ENCODE results near the gene SMOC1.
A peak's percentile ranks its signal among the peaks of the same experiment; 100 is the strongest.

SMOC1 gene

GRCh38 chr14:69861025-69861569, 18.1 kb upstream of the SMOC1 start:
- Histone ChIP-seq H3K23ac (ENCODE audit: low read depth, low read length, poor library complexity) (no peak overlapping the region), H2BK120ac (ENCODE audit: low read depth, low read length) (no peak overlapping the region), H2AK5ac (ENCODE audit: low read depth, low read length) (no peak overlapping the region), H3K18ac (ENCODE audit: low read length) (no peak overlapping the region), H3K14ac (ENCODE audit: low read length) (no peak overlapping the region), H4K8ac (ENCODE audit: low read depth, low read length) (no peak overlapping the region), H2BK5ac (ENCODE audit: low read length) (no peak overlapping the region), H3K4me3 (ENCODE audit: low read length in 2 of 2) (no peak overlapping the region), H2BK15ac (ENCODE audit: low read length) (peak overlapping the region; percentile 19), H3K4me1 (ENCODE audit: control insufficient read depth in 2 of 2, insufficient read depth in 1 of 2, low read depth in 1 of 2, low read length in 2 of 2) (peaks cover 7 to 19% of the 10 kb centered on the region in 2 donors), H3K9ac (ENCODE audit: low read depth, low read length, poor library complexity) (no peak overlapping the region), H4K91ac (ENCODE audit: low read depth, low read length, poor library complexity) (no peak overlapping the region), H3K79me1 (ENCODE audit: low read depth, low read length) (no peaks in the 10 kb centered on the region), H3K9me3 (replicated peaks in 1 of 2; ENCODE audit: control insufficient read depth in 2 of 2, insufficient read depth in 1 of 2, low read depth in 1 of 2, low read length in 2 of 2) (peaks cover 13 to 15% of the 10 kb centered on the region in 2 donors), H3K36me3 (replicated peaks in 1 of 2; ENCODE audit: control insufficient read depth in 2 of 2, insufficient read depth in 2 of 2, low read length in 2 of 2) (no peaks in the 10 kb centered on the region), H3K27ac (replicated peaks; ENCODE audit: low read length) (no peak overlapping the region), H3K4me2 (ENCODE audit: insufficient read depth, low read length, poor library complexity, severe bottlenecking) (no peak overlapping the region), H3K4ac (ENCODE audit: low read length) (no peak overlapping the region), H2AFZ (ENCODE audit: low read length) (no peak overlapping the region), H2BK12ac (ENCODE audit: low read length) (no peak overlapping the region), H3K27me3 (ENCODE audit: control insufficient read depth in 3 of 3, insufficient read depth in 3 of 3, low read depth in 1 of 3, low read length in 3 of 3) (peaks cover 0 to 41% (median 0%) of the 10 kb centered on the region in 3 experiments)
- WGBS, 2 donors (ENCODE audit: extremely low coverage in 2 of 2, insufficient read length in 2 of 2, insufficient replicate concordance in 1 of 2), result no CpG with 5 or more reads among the region's 3 CpGs
- no peak for DNase-seq (ENCODE audit: low spot score)

GRCh38 chr14:69863083-69863482, 16.1 kb upstream of the SMOC1 start:
- H3K18ac ChIP-seq (ENCODE audit: low read length), result peak overlapping the region; percentile 4
- H2BK5ac ChIP-seq (ENCODE audit: low read length), result peak overlapping the region; percentile 45
- H3K4ac ChIP-seq (ENCODE audit: low read length), result peak overlapping the region; percentile 27
- H3K14ac ChIP-seq (ENCODE audit: low read length), result no peak overlapping the region
- peaks cover 0 to 47% (median 0%) of the 10 kb centered on the region in 3 experiments for H3K27me3 ChIP-seq (ENCODE audit: control insufficient read depth in 3 of 3, insufficient read depth in 3 of 3, low read depth in 1 of 3, low read length in 3 of 3)
- H3K23ac ChIP-seq (ENCODE audit: low read depth, low read length, poor library complexity), result no peak overlapping the region
- H3K9ac ChIP-seq (ENCODE audit: low read depth, low read length, poor library complexity), result no peak overlapping the region
- H2BK12ac ChIP-seq (ENCODE audit: low read length), result no peak overlapping the region
- no peak for DNase-seq (ENCODE audit: low spot score)
- H2AFZ ChIP-seq (ENCODE audit: low read length), result no peak overlapping the region
- H3K4me1 ChIP-seq (ENCODE audit: control insufficient read depth in 2 of 2, insufficient read depth in 1 of 2, low read depth in 1 of 2, low read length in 2 of 2), result peaks cover 7 to 19% of the 10 kb centered on the region in 2 donors
- no peak overlapping the region for H3K4me2 ChIP-seq (ENCODE audit: insufficient read depth, low read length, poor library complexity, severe bottlenecking)
- H3K36me3 ChIP-seq (replicated peaks in 1 of 2; ENCODE audit: control insufficient read depth in 2 of 2, insufficient read depth in 2 of 2, low read length in 2 of 2), result no peaks in the 10 kb centered on the region
- no peaks in the 10 kb centered on the region for H3K79me1 ChIP-seq (ENCODE audit: low read depth, low read length)
- H3K27ac ChIP-seq (replicated peaks; ENCODE audit: low read length), result no peak overlapping the region
- no peak overlapping the region for H2AK5ac ChIP-seq (ENCODE audit: low read depth, low read length)
- no CpG with 5 or more reads among the region's 4 CpGs for WGBS, 2 donors (ENCODE audit: extremely low coverage in 2 of 2, insufficient read length in 2 of 2, insufficient replicate concordance in 1 of 2)
- H3K9me3 ChIP-seq (replicated peaks in 1 of 2; ENCODE audit: control insufficient read depth in 2 of 2, insufficient read depth in 1 of 2, low read depth in 1 of 2, low read length in 2 of 2), result peaks cover 17 to 20% of the 10 kb centered on the region in 2 donors
- peak overlapping the region; percentile 30 for H2BK15ac ChIP-seq (ENCODE audit: low read length)
- no peak overlapping the region for H4K8ac ChIP-seq (ENCODE audit: low read depth, low read length)
- H3K4me3 ChIP-seq (ENCODE audit: low read length in 2 of 2), result no peak overlapping the region
- no peak overlapping the region for H2BK120ac ChIP-seq (ENCODE audit: low read depth, low read length)
- no peak overlapping the region for H4K91ac ChIP-seq (ENCODE audit: low read depth, low read length, poor library complexity)

DNA sequence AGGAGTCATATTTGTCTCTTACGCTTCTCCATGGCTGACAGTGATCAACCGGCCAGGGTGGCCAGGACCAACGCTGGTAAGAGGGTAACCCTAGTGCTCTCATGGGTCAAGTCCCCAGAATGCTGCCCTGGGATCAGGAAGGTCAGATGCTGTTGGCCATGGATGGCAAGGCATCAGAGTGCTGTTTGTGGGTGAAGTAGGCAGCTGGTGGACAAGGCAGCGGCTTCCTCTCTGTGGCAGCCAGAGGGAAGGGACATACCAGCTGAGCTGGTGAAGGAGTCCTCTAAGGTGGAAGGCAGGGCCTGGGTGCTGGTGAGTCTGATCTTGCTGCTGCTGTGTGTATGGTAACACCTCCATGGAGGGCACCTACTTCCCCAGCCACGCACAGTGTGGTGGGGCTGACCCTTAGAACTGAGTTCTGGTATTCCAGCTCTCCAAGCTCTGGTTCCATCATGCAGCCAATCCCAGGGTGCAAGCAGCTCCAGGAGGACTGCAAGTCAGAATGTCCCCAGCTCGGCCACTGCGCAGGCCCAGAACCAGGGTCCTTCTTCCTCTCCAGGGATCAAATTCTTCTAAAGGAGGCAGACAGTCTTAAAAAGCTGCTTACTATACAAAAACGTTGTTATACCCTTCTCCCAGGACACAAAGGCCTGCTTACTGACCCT, 13.4 kb upstream of the SMOC1 start:
- DNase-seq (ENCODE audit: low spot score), result no peak
- Histone ChIP-seq H3K4ac (ENCODE audit: low read length) (no peak overlapping the region), H2BK12ac (ENCODE audit: low read length) (no peak overlapping the region), H3K4me1 (ENCODE audit: control insufficient read depth in 2 of 2, insufficient read depth in 1 of 2, low read depth in 1 of 2, low read length in 2 of 2) (peaks cover 0 to 5% of the 10 kb centered on the region in 2 donors), H3K4me3 (ENCODE audit: low read length in 2 of 2) (no peak overlapping the region), H3K9ac (ENCODE audit: low read depth, low read length, poor library complexity) (no peak overlapping the region), H3K9me3 (replicated peaks in 1 of 2; ENCODE audit: control insufficient read depth in 2 of 2, insufficient read depth in 1 of 2, low read depth in 1 of 2, low read length in 2 of 2) (peaks cover 17 to 32% of the 10 kb centered on the region in 2 donors), H2AK5ac (ENCODE audit: low read depth, low read length) (peak overlapping the region; percentile 2), H4K8ac (ENCODE audit: low read depth, low read length) (peak overlapping the region; percentile 17), H3K14ac (ENCODE audit: low read length) (no peak overlapping the region), H2BK120ac (ENCODE audit: low read depth, low read length) (no peak overlapping the region), H3K18ac (ENCODE audit: low read length) (peak overlapping the region; percentile 29), H3K79me1 (ENCODE audit: low read depth, low read length) (no peaks in the 10 kb centered on the region), H4K91ac (ENCODE audit: low read depth, low read length, poor library complexity) (no peak overlapping the region), H3K36me3 (replicated peaks in 1 of 2; ENCODE audit: control insufficient read depth in 2 of 2, insufficient read depth in 2 of 2, low read length in 2 of 2) (no peaks in the 10 kb centered on the region), H2BK5ac (ENCODE audit: low read length) (no peak overlapping the region), H3K27me3 (ENCODE audit: control insufficient read depth in 3 of 3, insufficient read depth in 3 of 3, low read depth in 1 of 3, low read length in 3 of 3) (peaks cover 0 to 31% (median 0%) of the 10 kb centered on the region in 3 experiments), H3K27ac (replicated peaks; ENCODE audit: low read length) (peak overlapping the region; percentile 13), H2BK15ac (ENCODE audit: low read length) (peak overlapping the region; percentile 17), H2AFZ (ENCODE audit: low read length) (no peak overlapping the region), H3K23ac (ENCODE audit: low read depth, low read length, poor library complexity) (peak overlapping the region; percentile 12), H3K4me2 (ENCODE audit: insufficient read depth, low read length, poor library complexity, severe bottlenecking) (no peak overlapping the region)
- WGBS, 2 donors (ENCODE audit: extremely low coverage in 2 of 2, insufficient read length in 2 of 2, insufficient replicate concordance in 1 of 2), result no CpG with 5 or more reads among the region's 8 CpGs

DNA sequence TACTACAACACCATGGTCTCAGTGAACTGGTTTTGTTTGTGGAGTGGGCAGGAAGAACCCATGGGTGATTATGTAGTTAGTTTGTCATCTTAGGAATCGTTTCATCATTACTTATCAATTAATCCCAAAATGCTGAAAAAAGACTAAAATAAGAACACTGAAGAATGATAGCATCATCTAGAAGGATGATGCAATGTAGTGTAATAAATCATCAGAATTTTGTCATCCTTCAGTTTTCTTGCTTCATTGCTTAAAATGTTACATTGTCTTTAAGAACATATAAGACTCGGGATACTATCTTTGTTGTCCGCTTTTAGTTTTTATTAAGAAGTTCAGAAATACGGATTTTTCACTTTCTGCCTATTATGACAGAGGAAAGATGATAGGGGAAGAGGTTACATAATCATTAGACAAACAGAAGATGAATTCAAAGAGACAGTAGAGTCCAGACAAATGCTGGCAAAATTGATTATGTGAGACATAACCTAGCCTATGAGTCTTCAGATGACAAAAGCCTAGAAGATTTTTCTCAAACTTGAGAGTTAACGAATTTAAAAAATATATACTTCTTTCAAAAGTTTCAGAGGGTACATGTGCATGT, 10.8 kb upstream of the SMOC1 start:
- no CpG with 5 or more reads among the region's 5 CpGs for WGBS, 2 donors (ENCODE audit: extremely low coverage in 2 of 2, insufficient read length in 2 of 2, insufficient replicate concordance in 1 of 2)

More for the DNA sequence above, 10.8 kb upstream of the SMOC1 start:
- Histone ChIP-seq H3K23ac (ENCODE audit: low read depth, low read length, poor library complexity) (no peak overlapping the region), H3K14ac (ENCODE audit: low read length) (no peak overlapping the region), H3K79me1 (ENCODE audit: low read depth, low read length) (no peaks in the 10 kb centered on the region), H2BK15ac (ENCODE audit: low read length) (no peak overlapping the region), H2BK5ac (ENCODE audit: low read length) (no peak overlapping the region), H3K4me3 (ENCODE audit: low read length in 2 of 2) (no peak overlapping the region), H3K4ac (ENCODE audit: low read length) (no peak overlapping the region), H2BK120ac (ENCODE audit: low read depth, low read length) (no peak overlapping the region), H3K36me3 (replicated peaks in 1 of 2; ENCODE audit: control insufficient read depth in 2 of 2, insufficient read depth in 2 of 2, low read length in 2 of 2) (no peaks in the 10 kb centered on the region), H3K27ac (replicated peaks; ENCODE audit: low read length) (no peak overlapping the region), H2AFZ (ENCODE audit: low read length) (no peak overlapping the region), H3K9me3 (replicated peaks in 1 of 2; ENCODE audit: control insufficient read depth in 2 of 2, insufficient read depth in 1 of 2, low read depth in 1 of 2, low read length in 2 of 2) (peaks cover 17 to 32% of the 10 kb centered on the region in 2 donors), H2BK12ac (ENCODE audit: low read length) (no peak overlapping the region), H3K18ac (ENCODE audit: low read length) (no peak overlapping the region), H3K4me2 (ENCODE audit: insufficient read depth, low read length, poor library complexity, severe bottlenecking) (no peak overlapping the region), H3K27me3 (ENCODE audit: control insufficient read depth in 3 of 3, insufficient read depth in 3 of 3, low read depth in 1 of 3, low read length in 3 of 3) (peaks cover 0 to 24% (median 0%) of the 10 kb centered on the region in 3 experiments), H3K9ac (ENCODE audit: low read depth, low read length, poor library complexity) (no peak overlapping the region), H2AK5ac (ENCODE audit: low read depth, low read length) (no peak overlapping the region), H3K4me1 (ENCODE audit: control insufficient read depth in 2 of 2, insufficient read depth in 1 of 2, low read depth in 1 of 2, low read length in 2 of 2) (peaks cover 0 to 3% of the 10 kb centered on the region in 2 donors), H4K91ac (ENCODE audit: low read depth, low read length, poor library complexity) (no peak overlapping the region), H4K8ac (ENCODE audit: low read depth, low read length) (no peak overlapping the region)
- DNase-seq (ENCODE audit: low spot score), result no peak

Data from neuronal stem cell (in vitro differentiated cells).